Erythroblast (primary cell): ENCODE data around the gene GJC1.

Experiments used
- GATA1 ChIP-seq: IDR thresholded peaks from 2 replicates; pipeline ENCODE4 v1.6.1; 2011; ENCODE audit warnings: low read depth, mild to moderate bottlenecking, control low read depth, low read length, moderate library complexity
- POLR2A ChIP-seq: IDR thresholded peaks from 2 replicates; pipeline ENCODE4 v1.6.1; 2011; ENCODE audit warnings: mild to moderate bottlenecking, low read length

DNA sequence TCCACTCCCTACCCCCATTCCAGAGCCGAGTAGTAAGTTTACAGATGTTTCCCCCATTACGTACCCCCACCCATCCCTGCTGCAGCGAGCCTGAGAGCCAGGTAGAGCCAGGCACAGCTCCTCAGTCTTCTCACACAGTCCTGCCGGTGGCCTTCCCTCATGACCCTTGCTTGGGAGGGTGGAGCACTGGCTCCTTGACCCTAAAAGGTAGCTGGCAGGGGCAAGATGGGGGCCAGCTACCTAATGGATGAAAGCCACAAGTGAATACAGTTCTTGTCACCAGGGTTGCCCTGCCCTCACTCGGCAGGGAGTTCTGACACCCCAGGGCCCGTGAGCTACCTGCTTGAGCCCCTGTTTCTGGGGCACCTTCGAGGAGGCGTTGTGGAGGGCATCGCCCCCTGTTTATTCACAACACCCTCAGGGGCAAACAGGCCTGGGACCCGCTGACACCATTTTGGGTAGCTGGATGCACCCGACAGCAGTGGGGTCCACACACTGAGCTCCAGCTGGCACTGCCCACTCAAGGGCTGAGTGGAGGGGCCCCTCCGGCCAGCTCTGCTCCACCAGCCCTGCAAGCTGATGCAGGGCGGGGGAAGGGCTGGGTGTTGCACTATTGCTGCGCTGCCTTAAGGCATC lies 49.1 kb downstream of the GJC1 start:
- TF ChIP-seq POLR2A (no peak), GATA1 (no peak)
